LNCAP (cell line): ENCODE measurements around the gene E2F3.

ENCODE experiments used
- CTCF ChIP-seq: fragments of 450-650 bp; IDR thresholded peaks from 2 replicates; pipeline ENCODE4 v1.5.1; 2017; ENCODE audit warnings: mild to moderate bottlenecking

E2F3 gene

GRCh38 chr6:20417819-20418218 lies 16.1 kb downstream of the E2F3 start:
- TF ChIP-seq CTCF, result no peak

- no peak for TF ChIP-seq CTCF
Measured at GRCh38 chr6:20426177-20427082, 24.8 kb downstream of the E2F3 start.

GRCh38 chr6:20427856-20428255 lies 26.2 kb downstream of the E2F3 start:
- TF ChIP-seq CTCF, result no peak

- no peak for TF ChIP-seq CTCF
Measured at GRCh38 chr6:20432692-20433091, 31.0 kb downstream of the E2F3 start.

GRCh38 chr6:20433321-20433720 lies 31.6 kb downstream of the E2F3 start:
- TF ChIP-seq CTCF, result no peak

- no peak for TF ChIP-seq CTCF
Measured at GRCh38 chr6:20433929-20434328, 32.2 kb downstream of the E2F3 start.

DNA sequence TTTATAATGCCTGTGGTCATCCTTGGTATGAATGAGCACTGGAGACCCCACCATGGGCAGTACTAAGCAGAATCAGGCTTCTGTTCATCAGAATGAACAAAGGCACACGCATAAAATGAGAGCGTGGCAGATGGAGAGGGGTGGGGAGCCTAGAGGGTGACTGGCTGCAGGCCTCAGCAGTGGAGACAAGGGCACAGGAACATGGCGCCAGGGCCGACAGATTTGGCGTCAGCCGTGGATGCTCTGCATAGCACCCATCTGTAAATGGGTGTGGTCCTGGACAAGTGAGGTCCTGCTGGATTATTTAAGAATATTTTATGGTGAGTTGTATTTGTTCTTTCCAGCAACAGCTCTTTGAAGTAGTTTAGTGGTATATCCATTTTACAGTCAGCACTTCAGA lies 33.1 kb downstream of the E2F3 start:
- TF ChIP-seq CTCF, result no peak
